ENCODE data around the gene CPT1C.

- TF ChIP-seq TAF1 (IDR thresholded peaks at IDR 0.05; ENCODE audit: borderline replicate concordance, insufficient read depth, low read length) (no peak), POLR2AphosphoS5 (IDR thresholded peaks at IDR 0.05; ENCODE audit: low read depth, low read length) (no peak)
- TF ChIP-seq, protein P1, sequence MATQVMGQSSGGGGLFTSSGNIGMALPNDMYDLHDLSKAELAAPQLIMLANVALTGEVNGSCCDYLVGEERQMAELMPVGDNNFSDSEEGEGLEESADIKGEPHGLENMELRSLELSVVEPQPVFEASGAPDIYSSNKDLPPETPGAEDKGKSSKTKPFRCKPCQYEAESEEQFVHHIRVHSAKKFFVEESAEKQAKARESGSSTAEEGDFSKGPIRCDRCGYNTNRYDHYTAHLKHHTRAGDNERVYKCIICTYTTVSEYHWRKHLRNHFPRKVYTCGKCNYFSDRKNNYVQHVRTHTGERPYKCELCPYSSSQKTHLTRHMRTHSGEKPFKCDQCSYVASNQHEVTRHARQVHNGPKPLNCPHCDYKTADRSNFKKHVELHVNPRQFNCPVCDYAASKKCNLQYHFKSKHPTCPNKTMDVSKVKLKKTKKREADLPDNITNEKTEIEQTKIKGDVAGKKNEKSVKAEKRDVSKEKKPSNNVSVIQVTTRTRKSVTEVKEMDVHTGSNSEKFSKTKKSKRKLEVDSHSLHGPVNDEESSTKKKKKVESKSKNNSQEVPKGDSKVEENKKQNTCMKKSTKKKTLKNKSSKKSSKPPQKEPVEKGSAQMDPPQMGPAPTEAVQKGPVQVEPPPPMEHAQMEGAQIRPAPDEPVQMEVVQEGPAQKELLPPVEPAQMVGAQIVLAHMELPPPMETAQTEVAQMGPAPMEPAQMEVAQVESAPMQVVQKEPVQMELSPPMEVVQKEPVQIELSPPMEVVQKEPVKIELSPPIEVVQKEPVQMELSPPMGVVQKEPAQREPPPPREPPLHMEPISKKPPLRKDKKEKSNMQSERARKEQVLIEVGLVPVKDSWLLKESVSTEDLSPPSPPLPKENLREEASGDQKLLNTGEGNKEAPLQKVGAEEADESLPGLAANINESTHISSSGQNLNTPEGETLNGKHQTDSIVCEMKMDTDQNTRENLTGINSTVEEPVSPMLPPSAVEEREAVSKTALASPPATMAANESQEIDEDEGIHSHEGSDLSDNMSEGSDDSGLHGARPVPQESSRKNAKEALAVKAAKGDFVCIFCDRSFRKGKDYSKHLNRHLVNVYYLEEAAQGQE (IDR thresholded peaks at IDR 0.05; ENCODE audit: insufficient read depth in 1 of 2, low read depth in 2 of 2, low read length in 2 of 2): no peak
Measured at GRCh38 chr19:49678985-49679770, 11.7 kb upstream of the CPT1C start.
